ENCODE data around the gene CRACR2B.

The CRACR2B gene

GRCh38 chr11:867856-868358 lies 40.2 kb downstream of the CRACR2B start:
- DNase-seq (ENCODE audit: low read depth, low spot score): no peak

- no peak for DNase-seq (ENCODE audit: low read depth, low spot score)
Observed at GRCh38 chr11:868394-868793, 40.7 kb downstream of the CRACR2B start.

DNA sequence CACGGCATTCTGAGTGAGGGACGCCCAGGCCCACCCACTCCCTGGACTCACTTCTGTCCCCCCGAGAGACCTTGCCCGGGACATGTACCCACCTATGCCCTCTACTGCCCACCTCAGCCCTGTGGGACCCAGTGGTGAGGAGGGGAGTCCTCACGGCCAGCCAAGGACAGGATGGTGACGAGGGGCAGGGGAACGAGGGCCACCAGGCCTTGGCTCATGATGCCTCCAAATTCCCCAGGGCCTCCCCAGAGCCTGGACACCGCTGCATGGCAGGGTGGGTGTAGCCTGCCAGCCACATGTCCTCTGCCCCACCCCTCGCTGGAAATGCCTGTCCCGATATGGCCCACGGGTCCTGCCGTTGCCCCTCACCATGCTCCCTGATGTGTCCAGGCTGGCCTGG lies 41.1 kb downstream of the CRACR2B start:
- DNase-seq (ENCODE audit: low read depth, low spot score): no peak

GRCh38 chr11:869399-870126 lies 41.8 kb downstream of the CRACR2B start:
- DNase-seq (ENCODE audit: low read depth, low spot score): no peak

DNA sequence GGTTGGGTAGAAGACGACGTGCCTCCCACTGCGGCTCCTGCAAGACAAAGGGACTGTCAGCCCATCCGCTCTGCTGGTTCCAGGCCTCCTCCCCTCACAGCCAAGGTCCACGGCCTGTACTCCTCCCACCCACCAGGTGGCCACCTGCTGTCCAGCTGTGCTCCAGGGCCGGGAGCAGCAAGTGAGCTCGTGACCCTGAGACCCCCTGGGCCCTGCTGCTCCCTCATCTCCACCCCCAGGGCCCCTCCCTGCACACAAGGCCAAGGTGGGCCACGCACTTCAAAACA lies 42.4 kb downstream of the CRACR2B start:
- DNase-seq (ENCODE audit: low read depth, low spot score): no peak

- DNase-seq (ENCODE audit: low read depth, low spot score): no peak
Observed at GRCh38 chr11:870418-870817, 42.7 kb downstream of the CRACR2B start.

- DNase-seq (ENCODE audit: low read depth, low spot score): no peak
Observed at GRCh38 chr11:871472-871871, 43.8 kb downstream of the CRACR2B start.

GRCh38 chr11:872799-873198 lies 45.1 kb downstream of the CRACR2B start:
- DNase-seq (ENCODE audit: low read depth, low spot score): no peak

GRCh38 chr11:873706-874105 lies 46.0 kb downstream of the CRACR2B start:
- no peak for DNase-seq (ENCODE audit: low read depth, low spot score)

DNA sequence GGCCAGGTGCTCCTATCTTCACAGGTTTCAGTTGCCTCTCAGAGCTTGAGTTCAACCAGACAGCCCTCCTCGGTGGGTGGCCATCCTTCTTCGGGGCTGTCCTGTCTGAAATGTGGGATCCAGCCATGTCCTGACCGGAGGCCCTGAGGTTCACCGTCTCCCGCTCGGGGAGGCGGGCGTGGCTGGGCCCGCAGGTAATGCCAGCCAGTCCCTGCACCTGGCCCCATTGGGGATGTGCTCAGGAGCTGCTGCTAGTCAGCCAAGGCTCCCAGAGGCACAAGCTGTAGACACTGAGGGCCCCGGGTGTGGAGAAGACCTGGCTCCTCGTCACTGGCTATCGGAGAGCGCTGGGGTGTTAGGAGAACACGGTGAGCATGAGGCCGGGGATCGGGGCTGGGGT lies 47.5 kb downstream of the CRACR2B start:
- no peak for DNase-seq (ENCODE audit: low read depth, low spot score)

- DNase-seq (ENCODE audit: low read depth, low spot score): no peak
Observed at GRCh38 chr11:875769-876301, 48.1 kb downstream of the CRACR2B start.

GRCh38 chr11:876545-876944 lies 48.8 kb downstream of the CRACR2B start:
- DNase-seq (ENCODE audit: low read depth, low spot score): no peak

DNA sequence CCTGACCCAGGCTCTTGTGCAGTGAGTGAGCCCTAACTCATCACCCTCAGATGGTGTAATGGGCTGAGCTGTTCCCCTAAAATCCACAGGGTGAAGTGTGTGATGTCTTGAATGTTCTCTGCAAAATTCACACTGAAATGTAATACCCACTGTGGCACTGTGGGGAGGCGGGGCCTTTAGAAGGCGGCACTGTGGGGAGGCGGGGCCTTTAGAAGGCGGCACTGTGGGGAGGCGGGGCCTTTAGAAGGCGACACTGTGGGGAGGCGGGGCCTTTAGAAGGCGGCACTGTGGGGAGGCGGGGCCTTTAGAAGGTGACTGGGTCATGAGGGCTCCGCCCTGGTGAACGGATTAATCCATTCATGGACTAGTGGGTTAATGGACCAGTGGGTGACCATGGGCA lies 49.8 kb downstream of the CRACR2B start:
- DNase-seq (ENCODE audit: low read depth, low spot score): no peak

- no peak for DNase-seq (ENCODE audit: low read depth, low spot score)
Observed at GRCh38 chr11:880447-880846, 52.7 kb downstream of the CRACR2B start.

Data from brain pericyte (primary cell).